Activated T-helper 9 cell treated with anti-CD3 and anti-CD28 coated beads, Interleukin-2, amount 50 U/mL, for 16 hours (primary cell): ENCODE measurements around the gene IL13RA1.
"Not testable (repeated sequence)": the region's sequence is repeated elsewhere in the genome, so short reads cannot be mapped to it uniquely, and the experiment has no call there.

Experiments
- DNase-seq: peaks from one replicate; pipeline ENCODE4 v3.0.0-alpha.2; 2020; ENCODE audit warnings: low read depth

IL13RA1 gene

GRCh38 chrX:118780509-118780908 is 53.1 kb downstream of the IL13RA1 start:
- DNase-seq = no peak

GRCh38 chrX:118780911-118781310 is 53.5 kb downstream of the IL13RA1 start:
- no peak for DNase-seq

GRCh38 chrX:118795528-118796280 is 68.3 kb downstream of the IL13RA1 start:
- no peak for DNase-seq

- no peak for DNase-seq
Observed at GRCh38 chrX:118802857-118803256, 75.5 kb downstream of the IL13RA1 start.

GRCh38 chrX:118807151-118808017 is 80.0 kb downstream of the IL13RA1 start:
- DNase-seq = peak; percentile 7

- DNase-seq = not testable (repeated sequence)
Observed at GRCh38 chrX:118817257-118817656, 89.9 kb downstream of the IL13RA1 start.

GRCh38 chrX:118823263-118824172 is 96.1 kb downstream of the IL13RA1 start, which contains the start of gene ZCCHC12:
Gene ZCCHC12, plus strand, starts transcription at chrX:118823824. Its CDS starts 1,421 bp downstream, at chrX:118825245.
- DNase-seq = peak; percentile 6

GRCh38 chrX:118824173-118824730 is 96.8 kb downstream of the IL13RA1 start:
- no peak for DNase-seq

GRCh38 chrX:118825227-118825626 is 97.8 kb downstream of the IL13RA1 start:
- DNase-seq = no peak

- peak; percentile 34 for DNase-seq
Observed at GRCh38 chrX:118839334-118839958, 112.0 kb downstream of the IL13RA1 start.
